Activated T-helper 2 cell treated with anti-CD3 and anti-CD28 coated beads, Interferon-gamma antibody, Interleukin-2, Interleukin-4, amounts not matched to agents 10 μg/mL and 5 μg/mL and 100 μg/mL, durations not matched to agents 14 hours and 24 hours and 36 hours (primary cell): ENCODE measurements around the gene TFF3. TPM values are rescaled to one million over a fixed set of nuclear protein-coding genes. Genes with fewer than 3 reads are reported as not detected.

Experiments
- DNase-seq: peaks from one replicate; pipeline ENCODE4 v3.0.0; 2021; ENCODE audit warnings: low spot score
- H3K27ac Mint-ChIP-seq: one replicate; pipeline ENCODE4 v1.8.0; 2021; ENCODE audit warnings: mixed read lengths
- H3K27me3 Mint-ChIP-seq: one replicate; pipeline ENCODE4 v1.8.0; 2021; ENCODE audit warnings: low read depth, mixed read lengths
- H3K36me3 Mint-ChIP-seq: one replicate; pipeline ENCODE4 v1.8.0; 2021; ENCODE audit warnings: low read depth, mixed read lengths
- H3K4me1 Mint-ChIP-seq: one replicate; pipeline ENCODE4 v1.8.0; 2021; ENCODE audit warnings: low read depth, mixed read lengths
- H3K4me3 Mint-ChIP-seq: one replicate; pipeline ENCODE4 v1.8.0; 2021; ENCODE audit warnings: low read depth, mild to moderate bottlenecking, moderate library complexity, mixed read lengths
- H3K9me3 Mint-ChIP-seq: one replicate; pipeline ENCODE4 v1.8.0; 2021; ENCODE audit warnings: mixed read lengths
- intact Hi-C: fragments of 100-400 bp; cut with micrococcal nuclease; formaldehyde crosslinking; loops from one replicate; pipeline ENCODE4 v1.15.1; 2023
- total RNA-seq: library from RNA; stranded (reverse); gene quantifications from 2 replicates; pipeline ENCODE4 v1.2.3, GENCODE V29; 2022

Gene TFF3
- total RNA-seq, 1 donor from 2014 or later, result not detected

GRCh38 chr21:42304556-42305454 is 10.4 kb downstream of the TFF3 start:
- no peak for DNase-seq
- H3K9me3 Mint-ChIP-seq, result no peaks in the 10 kb centered on the region
- no peaks in the 10 kb centered on the region for H3K36me3 Mint-ChIP-seq
- peaks cover 8% of the 10 kb centered on the region for H3K27me3 Mint-ChIP-seq
- no peak overlapping the region for H3K4me3 Mint-ChIP-seq
- intact Hi-C loops, result no loop called here
- H3K4me1 Mint-ChIP-seq, result peaks cover 6% of the 10 kb centered on the region
- no peak overlapping the region for H3K27ac Mint-ChIP-seq

- H3K4me1 Mint-ChIP-seq, result peaks cover 12% of the 10 kb centered on the region
- intact Hi-C loops, result no loop called here
- no peaks in the 10 kb centered on the region for H3K36me3 Mint-ChIP-seq
- no peak for DNase-seq
- no peak overlapping the region for H3K4me3 Mint-ChIP-seq
- no peaks in the 10 kb centered on the region for H3K9me3 Mint-ChIP-seq
- H3K27ac Mint-ChIP-seq, result no peak overlapping the region
- peaks cover 8% of the 10 kb centered on the region for H3K27me3 Mint-ChIP-seq
These were observed 11.8 kb downstream of the TFF3 start for GRCh38 chr21:42303443-42303842.

DNA sequence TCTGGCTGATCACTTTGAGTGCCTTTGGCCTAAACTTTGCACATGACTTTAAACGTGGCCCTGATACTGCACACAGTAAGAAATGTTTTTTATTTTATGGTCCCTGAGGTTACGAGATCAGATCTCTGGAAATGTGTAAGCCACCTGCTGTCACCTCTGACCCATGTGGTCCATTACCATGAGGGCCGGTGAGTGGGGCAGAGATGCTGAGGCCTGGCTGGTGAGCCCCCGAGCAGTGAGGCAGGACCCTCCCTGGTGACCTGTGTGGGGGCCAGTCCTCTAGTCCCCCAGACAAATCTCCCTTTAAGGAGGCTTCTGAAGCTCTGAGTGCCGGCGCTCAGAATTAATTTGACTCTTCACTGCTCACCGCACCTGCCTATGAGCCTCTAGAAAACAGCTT is 12.4 kb downstream of the TFF3 start:
- no peak overlapping the region for H3K27ac Mint-ChIP-seq
- H3K27me3 Mint-ChIP-seq, result peaks cover 8% of the 10 kb centered on the region
- H3K9me3 Mint-ChIP-seq, result no peaks in the 10 kb centered on the region
- H3K36me3 Mint-ChIP-seq, result no peaks in the 10 kb centered on the region
- intact Hi-C loops, result no loop called here
- H3K4me1 Mint-ChIP-seq, result peaks cover 12% of the 10 kb centered on the region
- DNase-seq, result no peak
- no peak overlapping the region for H3K4me3 Mint-ChIP-seq

GRCh38 chr21:42302076-42302650 is 13.0 kb downstream of the TFF3 start:
- intact Hi-C loops, result no loop called here
- no peaks in the 10 kb centered on the region for H3K9me3 Mint-ChIP-seq
- DNase-seq, result no peak

DNA sequence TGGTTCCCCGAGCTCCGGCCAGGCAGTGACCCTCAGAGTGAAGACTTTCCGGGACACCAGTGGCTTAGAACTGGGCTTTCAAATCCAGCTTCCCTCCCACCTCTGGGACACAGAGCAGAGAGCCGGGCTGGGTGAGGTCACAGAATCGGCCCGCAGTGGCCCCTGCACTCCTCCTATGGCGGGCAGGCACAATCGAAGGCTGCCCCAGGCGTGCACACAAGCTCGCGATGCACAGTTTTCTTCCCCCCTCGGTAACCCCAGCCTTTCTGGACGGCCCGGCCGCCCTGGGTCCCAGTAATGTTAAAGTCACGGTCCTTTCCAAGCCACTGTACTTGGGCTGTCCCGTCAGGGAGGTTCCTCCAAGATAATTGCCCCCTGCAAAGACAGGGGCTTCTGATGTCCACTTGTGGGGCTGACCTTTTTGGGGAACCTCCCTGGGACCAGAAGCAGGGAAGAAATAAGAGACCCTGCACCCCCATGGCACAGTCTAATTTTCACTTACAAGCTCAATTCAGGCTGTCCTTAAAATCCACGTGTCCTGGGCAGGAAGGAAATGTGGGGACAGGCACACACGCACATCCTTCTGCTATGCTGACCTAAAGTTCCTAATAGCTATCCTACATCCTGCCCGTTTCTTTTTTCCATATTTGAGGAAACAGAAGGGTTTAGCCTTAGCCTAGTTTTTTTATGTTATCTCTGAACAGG is 13.7 kb downstream of the TFF3 start:
- H3K4me1 Mint-ChIP-seq, result peaks cover 12% of the 10 kb centered on the region
- no peak overlapping the region for H3K4me3 Mint-ChIP-seq
- no peaks in the 10 kb centered on the region for H3K36me3 Mint-ChIP-seq
- intact Hi-C loops, result no loop called here
- H3K27ac Mint-ChIP-seq, result no peak overlapping the region
- peaks cover under 1% of the 10 kb centered on the region for H3K27me3 Mint-ChIP-seq
- H3K9me3 Mint-ChIP-seq, result no peaks in the 10 kb centered on the region
- DNase-seq, result no peak

More at GRCh38 chr21:42302076-42302650, 13.0 kb downstream of the TFF3 start:
- Mint-ChIP-seq H3K4me3 (no peak overlapping the region), H3K27me3 (peaks cover 6% of the 10 kb centered on the region), H3K27ac (no peak overlapping the region), H3K4me1 (peaks cover 12% of the 10 kb centered on the region), H3K36me3 (no peaks in the 10 kb centered on the region)

- no peak for DNase-seq
- H3K9me3 Mint-ChIP-seq, result no peaks in the 10 kb centered on the region
- H3K27ac Mint-ChIP-seq, result no peak overlapping the region
- peaks cover 12% of the 10 kb centered on the region for H3K4me1 Mint-ChIP-seq
- H3K36me3 Mint-ChIP-seq, result no peaks in the 10 kb centered on the region
- no peak overlapping the region for H3K4me3 Mint-ChIP-seq
- no peaks in the 10 kb centered on the region for H3K27me3 Mint-ChIP-seq
- intact Hi-C loops, result no loop called here
These were observed 14.3 kb downstream of the TFF3 start for GRCh38 chr21:42300956-42301355.

DNA sequence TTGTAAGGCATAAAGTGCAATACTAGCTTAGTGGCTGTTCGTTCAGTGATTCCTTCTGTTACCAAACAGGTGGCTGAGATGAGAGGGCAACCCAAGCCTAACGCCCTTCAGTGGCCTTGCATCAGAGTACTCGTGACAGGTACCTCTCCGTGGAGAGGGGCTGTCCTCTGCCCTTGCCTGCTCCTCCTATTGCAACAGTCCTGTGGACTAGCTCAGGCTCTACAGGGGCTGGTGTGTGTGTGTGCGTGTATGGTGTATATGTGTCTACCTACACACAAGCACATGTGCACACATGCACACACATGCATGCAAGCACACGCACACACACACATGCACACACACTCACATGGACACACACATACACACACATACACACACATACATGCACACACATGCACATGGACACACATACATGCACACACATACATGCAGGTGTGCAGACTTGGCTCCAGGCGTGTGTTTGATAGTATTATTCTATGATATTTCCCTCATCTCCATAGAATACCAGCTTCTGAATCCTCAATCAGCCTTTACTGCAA is 15.1 kb downstream of the TFF3 start:
- intact Hi-C loops, result no loop called here
- Mint-ChIP-seq H3K9me3 (no peaks in the 10 kb centered on the region), H3K27me3 (no peaks in the 10 kb centered on the region), H3K4me1 (peaks cover 12% of the 10 kb centered on the region), H3K36me3 (no peaks in the 10 kb centered on the region), H3K4me3 (no peak overlapping the region), H3K27ac (no peak overlapping the region)
- no peak for DNase-seq

DNA sequence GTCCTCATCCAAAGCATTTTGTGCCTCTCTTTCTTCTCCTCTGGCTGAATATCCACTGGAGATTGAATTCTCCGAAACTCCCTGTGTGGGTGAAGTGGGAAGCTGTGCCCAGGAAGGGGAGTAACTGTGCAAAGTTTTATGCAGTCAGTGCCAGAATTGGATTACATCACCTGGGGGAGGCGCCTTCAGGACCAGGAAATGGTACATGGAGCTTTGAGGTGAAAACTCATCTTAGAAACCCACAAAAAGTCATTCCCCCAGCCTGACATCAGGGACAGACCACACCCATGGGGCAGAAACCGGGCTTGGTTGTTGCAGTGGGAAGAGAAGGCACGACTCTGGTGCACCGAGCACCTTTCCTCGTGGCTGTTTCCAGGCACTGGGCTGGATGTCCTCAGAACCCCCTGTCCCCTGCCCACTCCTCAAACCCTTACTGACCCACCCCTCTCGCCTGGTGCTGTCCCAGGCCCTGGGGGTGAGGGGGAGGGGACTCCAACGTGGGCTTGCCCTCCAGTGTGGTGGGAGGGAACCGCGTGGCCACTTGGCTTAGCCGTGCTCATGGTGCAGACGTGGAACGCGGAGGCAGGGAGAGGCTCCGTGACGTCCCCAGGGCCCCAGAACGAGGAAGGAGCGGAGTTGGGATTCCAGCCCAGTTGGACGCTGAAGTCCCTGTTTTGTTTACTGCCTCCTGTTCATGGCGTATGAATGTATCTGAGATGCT is 15.7 kb downstream of the TFF3 start:
- H3K27me3 Mint-ChIP-seq, result no peaks in the 10 kb centered on the region
- peak; percentile 34 for DNase-seq
- no peaks in the 10 kb centered on the region for H3K36me3 Mint-ChIP-seq
- no peaks in the 10 kb centered on the region for H3K9me3 Mint-ChIP-seq
- no peak overlapping the region for H3K27ac Mint-ChIP-seq
- intact Hi-C loops, result no loop called here
- H3K4me1 Mint-ChIP-seq, result peaks cover 12% of the 10 kb centered on the region
- no peak overlapping the region for H3K4me3 Mint-ChIP-seq

DNA sequence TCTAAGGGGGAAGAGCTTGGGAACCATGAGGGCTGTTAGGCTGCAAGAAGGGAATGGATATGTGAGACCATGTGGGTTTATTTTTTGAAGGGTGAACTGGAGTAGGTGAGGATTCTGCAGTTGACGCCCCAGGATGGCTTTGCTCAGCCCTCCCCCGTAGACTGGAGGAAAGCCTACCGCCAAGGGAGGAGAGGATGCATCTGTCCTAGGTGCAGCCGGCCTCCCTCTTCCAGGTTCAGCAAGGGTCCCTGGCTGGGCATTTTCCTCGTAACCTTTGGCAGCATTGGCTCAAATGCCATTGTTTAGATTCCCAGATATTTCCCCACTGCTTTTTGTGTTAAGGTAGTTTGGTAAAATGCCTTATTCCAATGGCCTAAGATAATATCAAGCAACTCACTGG is 16.6 kb downstream of the TFF3 start:
- no peaks in the 10 kb centered on the region for H3K27me3 Mint-ChIP-seq
- intact Hi-C loops, result no loop called here
- H3K4me1 Mint-ChIP-seq, result peaks cover 12% of the 10 kb centered on the region
- DNase-seq, result no peak
- H3K9me3 Mint-ChIP-seq, result no peaks in the 10 kb centered on the region
- H3K27ac Mint-ChIP-seq, result no peak overlapping the region
- H3K4me3 Mint-ChIP-seq, result no peak overlapping the region
- H3K36me3 Mint-ChIP-seq, result no peaks in the 10 kb centered on the region

DNA sequence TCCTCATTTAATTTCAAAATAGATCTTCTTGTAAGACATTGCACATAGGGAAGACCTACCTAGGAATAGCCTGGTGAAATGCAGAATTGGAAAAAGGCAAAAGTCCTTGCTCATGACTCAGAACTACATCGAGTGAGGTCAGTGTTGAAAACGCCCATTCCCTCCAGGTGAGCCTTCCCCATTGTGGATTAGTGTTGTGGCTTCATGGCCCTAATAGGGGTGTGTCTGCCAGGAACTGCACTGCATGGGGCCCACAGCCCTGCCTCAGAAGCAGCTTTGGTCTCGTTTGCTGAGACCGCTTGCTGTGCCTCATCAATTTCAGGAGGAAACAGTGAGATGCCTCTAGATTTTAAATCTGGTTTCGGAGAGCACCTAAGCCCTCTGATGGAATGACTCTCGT is 17.0 kb downstream of the TFF3 start:
- Mint-ChIP-seq H3K4me1 (peaks cover 12% of the 10 kb centered on the region), H3K9me3 (no peaks in the 10 kb centered on the region), H3K4me3 (no peak overlapping the region), H3K27ac (no peak overlapping the region), H3K27me3 (no peaks in the 10 kb centered on the region), H3K36me3 (no peaks in the 10 kb centered on the region)
- DNase-seq, result no peak
- intact Hi-C loops, result no loop called here

- no peak overlapping the region for H3K27ac Mint-ChIP-seq
- no peaks in the 10 kb centered on the region for H3K36me3 Mint-ChIP-seq
- DNase-seq, result no peak
- intact Hi-C loops, result no loop called here
- no peaks in the 10 kb centered on the region for H3K9me3 Mint-ChIP-seq
- H3K4me1 Mint-ChIP-seq, result peaks cover 12% of the 10 kb centered on the region
- no peak overlapping the region for H3K4me3 Mint-ChIP-seq
- H3K27me3 Mint-ChIP-seq, result no peaks in the 10 kb centered on the region
These were observed 17.8 kb downstream of the TFF3 start for GRCh38 chr21:42297377-42297776.

DNA sequence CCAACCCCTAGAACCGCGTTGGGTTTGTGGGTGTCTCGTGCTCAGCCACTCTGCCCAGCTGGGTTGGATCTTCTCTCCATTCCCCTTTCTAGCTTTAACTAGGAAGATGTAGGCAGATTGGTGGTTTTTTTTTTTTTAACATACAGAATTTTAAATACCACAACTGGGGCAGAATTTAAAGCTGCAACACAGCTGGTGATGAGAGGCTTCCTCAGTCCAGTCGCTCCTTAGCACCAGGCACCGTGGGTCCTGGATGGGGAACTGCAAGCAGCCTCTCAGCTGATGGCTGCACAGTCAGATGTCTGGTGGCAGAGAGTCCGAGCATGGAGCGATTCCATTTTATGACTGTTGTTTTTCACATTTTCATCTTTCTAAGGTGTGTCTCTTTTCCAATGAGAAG is 18.7 kb downstream of the TFF3 start:
- Mint-ChIP-seq H3K4me3 (no peak overlapping the region), H3K27ac (no peak overlapping the region), H3K36me3 (no peaks in the 10 kb centered on the region), H3K9me3 (no peaks in the 10 kb centered on the region), H3K4me1 (peaks cover 12% of the 10 kb centered on the region), H3K27me3 (no peaks in the 10 kb centered on the region)
- intact Hi-C loops, result no loop called here
- DNase-seq, result no peak
